HG03571 (cell line): ENCODE measurements around the gene MRPL50.
A peak's percentile ranks its signal among the peaks of the same experiment; 100 is the strongest.

Experiments used
- ATAC-seq: cut with Tn5 transposase; IDR thresholded peaks from one replicate; pipeline ENCODE4 v1.9.1; 2021; ENCODE audit not compliant: unreplicated experiment

Gene MRPL50

GRCh38 chr9:101398068-101398929 lies at the start of gene MRPL50, which contains the start of gene ZNF189:
TSS of gene MRPL50 (minus strand) at chr9:101398618. CDS start at chr9:101398592, 26 bp downstream.
TSS of gene ZNF189 (plus strand) at chr9:101398851. CDS start at chr9:101399157, 306 bp downstream.
- peak; percentile 98 for ATAC-seq

DNA sequence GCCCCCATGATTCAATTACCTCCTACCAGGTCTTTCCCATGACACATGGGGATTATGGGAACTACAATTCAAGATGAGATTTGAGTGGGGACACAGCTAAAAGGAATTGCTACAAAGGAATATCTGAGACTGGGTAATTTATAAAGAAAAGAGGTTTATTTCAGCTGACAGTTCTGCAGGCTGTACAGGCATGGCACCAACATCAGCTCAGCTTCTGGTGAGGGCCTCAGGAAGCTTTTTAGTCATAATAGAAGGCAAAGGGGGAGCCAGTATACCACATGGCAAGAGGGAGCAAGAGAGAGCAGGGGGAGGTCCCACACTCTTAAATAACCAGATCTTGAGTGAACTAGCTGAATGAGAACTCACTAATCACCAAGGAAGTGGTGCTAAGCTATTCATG lies 48.3 kb upstream of the MRPL50 start:
- ATAC-seq: no peak

- no peak for ATAC-seq
Observed at GRCh38 chr9:101445353-101446029, 47.1 kb upstream of the MRPL50 start.

DNA sequence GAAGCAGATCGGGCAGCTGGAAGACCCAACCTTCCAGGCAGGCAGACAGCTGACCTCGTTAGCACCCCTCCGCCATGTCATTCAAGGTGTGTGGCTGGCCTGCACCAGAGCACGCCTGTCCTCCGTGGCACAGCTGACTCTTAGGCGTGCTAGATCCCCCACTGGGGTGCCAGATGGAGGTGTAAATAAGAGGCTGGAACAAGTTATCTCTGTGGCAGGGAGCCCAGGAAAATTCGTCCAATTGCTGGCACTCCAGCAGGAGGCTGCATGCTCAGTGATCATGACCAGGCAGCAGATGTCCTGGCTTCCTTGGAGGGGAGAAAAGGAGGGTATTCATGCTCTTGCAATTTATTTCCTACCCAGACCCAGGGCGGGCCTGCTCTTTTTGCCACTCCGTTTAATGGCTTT lies 45.0 kb upstream of the MRPL50 start:
- no peak for ATAC-seq

- ATAC-seq: no peak
Observed at GRCh38 chr9:101442736-101443135, 44.3 kb upstream of the MRPL50 start.

DNA sequence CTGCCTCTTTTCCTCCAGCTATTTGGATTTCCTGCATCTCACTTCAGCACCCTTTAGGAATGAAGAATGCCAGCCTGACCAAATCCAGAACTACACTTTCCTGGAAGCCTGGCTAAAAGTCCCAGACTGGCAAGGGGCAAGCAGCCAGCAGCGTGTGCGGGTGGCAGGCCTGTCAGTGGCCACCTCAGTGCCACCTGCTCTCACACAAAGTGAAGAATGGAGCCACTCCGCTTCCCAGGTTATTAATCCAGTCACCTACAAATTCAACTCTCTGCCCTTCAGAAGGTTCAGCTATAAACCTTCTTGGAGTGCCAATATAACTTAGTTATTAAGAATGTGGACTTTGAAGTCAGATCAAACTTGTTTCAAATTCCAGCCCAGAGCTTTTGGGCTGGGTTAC lies 43.9 kb upstream of the MRPL50 start:
- no peak for ATAC-seq

DNA sequence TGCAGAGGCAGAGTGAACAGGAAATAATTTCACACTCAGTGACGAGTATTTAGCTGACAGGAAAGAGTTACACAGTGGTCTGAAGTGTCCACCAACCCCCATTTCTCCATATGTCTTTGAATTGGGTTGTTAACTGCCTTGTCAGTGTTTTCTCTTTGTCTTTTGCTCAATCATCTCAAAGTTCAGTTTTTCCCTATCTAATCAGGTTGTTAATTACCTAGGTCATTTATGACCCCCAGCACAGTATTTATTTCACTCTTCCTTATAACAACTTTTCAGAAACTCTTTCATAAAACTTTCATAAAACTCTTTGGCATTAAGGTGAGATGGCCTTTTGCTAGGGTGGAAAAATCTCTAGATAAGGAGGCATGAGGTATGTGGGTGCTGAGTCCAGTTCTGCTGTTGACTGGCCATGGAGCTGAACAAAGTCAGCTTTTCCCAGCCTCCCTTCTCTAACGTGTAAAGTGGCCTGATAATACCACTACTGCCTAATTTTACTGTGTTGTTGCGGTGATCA lies 42.4 kb upstream of the MRPL50 start:
- no peak for ATAC-seq

DNA sequence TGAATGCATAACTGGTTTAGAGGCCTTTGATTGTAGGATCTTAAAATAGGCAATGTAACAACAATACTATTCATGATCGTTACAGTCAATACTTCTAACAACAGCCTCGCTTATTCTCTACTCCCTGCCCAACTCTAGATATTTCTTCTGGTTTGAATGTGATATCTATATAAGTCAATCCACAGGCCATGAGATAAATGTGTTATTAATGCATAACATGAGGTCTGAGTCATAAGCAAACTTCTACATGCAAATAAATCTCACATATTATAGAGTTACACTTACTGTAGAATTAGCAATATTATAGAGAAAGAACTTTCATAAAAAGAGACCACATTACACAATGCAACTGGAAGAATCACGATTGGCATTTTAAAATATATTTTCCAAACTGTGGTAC lies 40.1 kb upstream of the MRPL50 start:
- ATAC-seq: no peak

DNA sequence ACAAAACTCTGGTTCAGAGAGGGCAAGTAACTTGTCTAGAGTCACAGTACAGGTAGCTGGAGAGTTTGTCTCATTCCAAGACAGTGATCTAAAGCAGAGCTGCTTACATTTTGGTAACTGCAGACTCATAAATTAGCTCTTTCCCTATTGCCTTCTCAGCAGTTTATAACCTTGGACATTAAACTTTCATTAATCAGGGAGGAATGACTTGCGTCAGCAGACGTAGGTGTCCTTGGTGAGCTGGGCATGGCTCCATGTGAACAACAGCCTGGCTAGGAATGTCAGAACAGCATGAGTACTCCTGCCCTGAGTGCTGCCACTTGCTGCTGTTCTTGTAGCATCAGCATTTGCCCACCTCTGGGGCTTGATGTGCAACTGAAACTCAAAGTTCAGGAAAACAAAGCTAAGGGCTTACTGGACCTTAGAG lies 39.4 kb upstream of the MRPL50 start:
- ATAC-seq: no peak

DNA sequence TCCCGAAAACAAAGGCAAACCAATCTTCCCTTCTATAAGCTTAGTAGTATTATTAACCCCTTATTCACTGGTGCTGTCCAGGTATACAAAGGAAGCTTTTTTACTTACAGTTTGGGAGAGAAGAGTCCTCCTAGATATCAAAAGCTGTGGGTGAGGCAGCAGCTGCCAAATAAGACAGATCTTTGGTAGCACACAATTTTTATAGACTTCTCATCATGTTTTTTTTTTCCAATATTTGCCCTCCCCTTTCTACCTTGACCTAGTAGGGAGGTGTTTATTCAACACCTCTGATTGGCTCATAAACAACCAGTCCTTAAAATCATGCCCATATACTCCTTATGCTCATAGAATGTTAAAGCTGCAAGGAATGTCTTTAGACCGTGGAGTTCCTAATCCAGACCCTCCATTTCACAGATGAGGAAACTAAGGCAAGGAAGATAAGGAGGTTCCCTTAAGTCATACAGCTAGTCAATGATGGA lies 37.2 kb upstream of the MRPL50 start, which contains the start of gene ALDOB:
TSS of gene ALDOB (minus strand) at position 174 of the 479 bp plus-strand sequence. CDS start 4,887 bp downstream, outside the sequence.
- no peak for ATAC-seq

DNA sequence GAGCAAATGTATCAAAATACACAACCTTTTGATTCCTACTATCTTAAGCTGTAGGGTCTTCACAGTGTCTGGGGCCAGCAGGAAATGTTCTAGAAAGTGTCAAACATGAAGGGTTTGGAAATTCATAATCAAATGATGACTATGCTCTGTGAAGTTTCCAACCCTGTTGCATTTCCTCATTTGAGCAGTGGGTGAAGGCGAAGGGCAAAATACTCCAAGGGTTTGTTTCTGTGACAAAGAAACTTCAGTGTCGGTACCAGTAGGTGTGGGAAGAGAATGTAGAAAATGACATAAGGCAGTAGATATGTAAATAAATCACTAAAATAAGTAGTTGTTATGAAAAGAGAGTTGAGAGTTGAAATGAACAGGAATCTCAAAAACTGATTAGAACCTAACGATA lies 36.6 kb upstream of the MRPL50 start:
- no peak for ATAC-seq

- ATAC-seq: no peak
Observed at GRCh38 chr9:101433229-101433628, 34.8 kb upstream of the MRPL50 start.

DNA sequence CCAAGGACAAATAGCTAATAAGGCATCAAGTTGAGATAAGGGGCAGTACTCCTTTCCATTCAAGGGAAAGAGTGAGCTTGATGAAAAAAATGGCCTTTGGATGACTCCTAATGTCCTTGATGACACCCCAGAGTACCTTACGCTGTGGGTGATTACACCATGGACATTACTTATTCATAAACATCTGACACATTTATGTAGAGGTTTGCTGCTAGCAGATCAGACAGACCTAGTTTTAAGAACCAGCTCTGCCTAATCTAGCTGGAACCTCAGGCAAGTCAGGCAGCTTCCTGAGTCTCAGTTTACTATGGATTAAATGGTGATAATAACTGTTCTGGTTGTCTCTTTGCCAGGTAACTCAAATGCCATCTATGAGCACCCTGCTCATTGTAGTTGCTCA lies 34.3 kb upstream of the MRPL50 start:
- no peak for ATAC-seq

DNA sequence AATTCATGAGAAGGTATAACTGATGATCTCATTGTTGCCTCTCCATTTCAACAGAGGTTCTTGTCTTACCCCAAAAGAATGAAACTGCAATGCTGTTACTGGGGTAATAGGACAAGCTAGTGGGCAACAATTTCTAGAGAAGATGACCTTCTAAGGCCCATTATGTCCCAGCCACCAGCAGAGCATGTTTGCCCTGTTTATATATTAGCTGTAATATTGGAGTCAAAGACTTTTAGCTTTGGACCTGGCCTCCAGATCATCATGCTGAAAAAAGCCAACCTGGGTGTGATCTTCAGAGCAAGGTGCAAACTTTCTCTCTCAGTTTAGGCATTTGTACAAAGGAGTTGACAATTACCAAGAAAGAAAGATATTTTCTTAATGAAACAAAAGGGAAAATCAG lies 33.8 kb upstream of the MRPL50 start:
- no peak for ATAC-seq

- no peak for ATAC-seq
Observed at GRCh38 chr9:101429736-101430135, 31.3 kb upstream of the MRPL50 start.

GRCh38 chr9:101428909-101429308 lies 30.5 kb upstream of the MRPL50 start:
- no peak for ATAC-seq

DNA sequence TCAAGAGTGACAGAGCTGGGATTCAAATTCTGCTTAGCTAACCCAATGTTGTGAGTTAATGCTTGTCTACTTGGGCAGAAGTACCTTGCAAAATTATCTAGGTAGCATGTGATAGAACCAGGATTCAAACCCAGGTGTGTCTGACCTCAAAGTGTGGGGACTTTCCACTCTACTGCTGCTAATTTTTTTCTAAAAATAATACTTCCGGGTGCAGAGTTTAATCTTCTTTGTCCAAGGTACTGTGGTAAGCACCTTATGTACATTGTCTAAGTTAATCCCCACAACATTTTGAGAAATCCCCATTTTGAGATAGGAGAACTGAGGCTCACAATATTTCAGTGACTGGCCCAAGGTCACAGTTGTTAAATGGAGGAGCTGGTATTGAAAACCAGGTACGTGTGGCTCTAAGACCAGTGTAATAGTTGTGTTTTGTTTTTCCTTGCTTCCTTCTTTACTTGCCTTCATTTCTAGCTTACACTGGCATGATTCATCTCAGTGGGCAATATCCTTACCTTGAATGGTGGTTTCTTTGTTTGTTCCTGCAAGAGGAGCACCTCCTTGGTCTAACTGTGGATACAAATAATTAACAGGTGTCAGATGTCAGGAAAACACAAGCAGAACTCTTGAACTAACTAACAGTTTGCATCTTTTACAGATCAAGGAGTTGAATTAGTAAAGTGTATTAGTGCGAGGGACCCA lies 29.7 kb upstream of the MRPL50 start:
- ATAC-seq: peak; percentile 71

GRCh38 chr9:101427358-101427757 lies 28.9 kb upstream of the MRPL50 start:
- ATAC-seq: no peak

- ATAC-seq: no peak
Observed at GRCh38 chr9:101421653-101422065, 23.2 kb upstream of the MRPL50 start.

GRCh38 chr9:101419863-101420262 lies 21.4 kb upstream of the MRPL50 start:
- ATAC-seq: no peak
